HepG2 (cell line): ENCODE data around the gene FAM118B. TPM values are rescaled to one million over a fixed set of nuclear protein-coding genes. Genes with fewer than 3 reads are reported as not detected.
A peak's percentile ranks its signal among the peaks of the same experiment; 100 is the strongest.

Source experiments
- FOXP1 ChIP-seq, 2 experiments: fragments of 450-650 bp in 1 of 2; IDR thresholded peaks; 2 replicates each; pipeline ENCODE4 v1.6.1; 2017 to 2018; ENCODE audit warnings: antibody characterized with exemption in 1 of 2
- KLF13 ChIP-seq: sonication (generic); formaldehyde crosslinking; IDR thresholded peaks from 2 replicates; pipeline ENCODE4 v1.4.0; 2020; ENCODE audit warnings: mild to moderate bottlenecking, missing genetic modification reagents
- PRDM10 ChIP-seq: sonication (generic); formaldehyde crosslinking; IDR thresholded peaks from 2 replicates; pipeline ENCODE4 v1.4.0; 2020; ENCODE audit warnings: low read depth, missing genetic modification reagents
- SAP130 ChIP-seq: IDR thresholded peaks from 2 replicates; pipeline ENCODE4 v1.6.1; 2016; ENCODE audit warnings: low read depth
- TGIF2 ChIP-seq: IDR thresholded peaks from 2 replicates; pipeline ENCODE4 v1.6.1; 2016; ENCODE audit warnings: control low read depth, missing compliant biosample characterization
- ZNF34 ChIP-seq: sonication (generic); formaldehyde crosslinking; IDR thresholded peaks from 2 replicates; pipeline ENCODE4 v1.4.0; 2020; ENCODE audit warnings: mild to moderate bottlenecking, missing genetic modification reagents, borderline replicate concordance
- ZNF430 ChIP-seq: sonication (generic); formaldehyde crosslinking; IDR thresholded peaks from 2 replicates; pipeline ENCODE4 v1.9.0; 2021; ENCODE audit warnings: mild to moderate bottlenecking, missing genetic modification reagents
- ZNF446 ChIP-seq: sonication (generic); formaldehyde crosslinking; IDR thresholded peaks from 2 replicates; pipeline ENCODE4 v1.5.0; 2020; ENCODE audit warnings: mild to moderate bottlenecking, missing genetic modification reagents
- ZNF569 ChIP-seq: sonication (generic); formaldehyde crosslinking; IDR thresholded peaks from 2 replicates; pipeline ENCODE4 v1.5.0; 2020; ENCODE audit warnings: mild to moderate bottlenecking, missing genetic modification reagents, moderate library complexity, borderline replicate concordance
- ZNF792 ChIP-seq: IDR thresholded peaks from 2 replicates; pipeline ENCODE4 v1.6.1; 2016
- ZNF883 ChIP-seq: sonication (generic); formaldehyde crosslinking; IDR thresholded peaks from 2 replicates; pipeline ENCODE4 v1.5.1; 2020; ENCODE audit warnings: mild to moderate bottlenecking, missing genetic modification reagents; ENCODE audit errors: not compliant biosample characterization
- polyA plus RNA-seq, 8 experiments: library from polyadenylated mRNA; depleted of rRNA in 3 of 8; stranded (reverse) in 7 of 8; unstranded in 1 of 8; fragments of >200 nt; fragmentation: Illumina TruSeq in 4 of 8; extraction: Trizol in 4 of 8; gene quantifications; 2 replicates each; pipeline versions ENCODE4 v1.2.1 to v1.2.3, GENCODE V29; 2011 to 2016; ENCODE audit warnings: low read depth in 4 of 8, missing spikeins in 1 of 8, mixed read lengths in 1 of 8; ENCODE audit not compliant: insufficient read depth in 1 of 8
- total RNA-seq, 5 experiments: library from RNA; depleted of rRNA; stranded (reverse); fragments of >200 nt; fragmentation: Illumina TruSeq; extraction: Trizol; gene quantifications; 2 replicates each; pipeline ENCODE4 v1.2.3, GENCODE V29; 2016; ENCODE audit warnings: low read depth in 1 of 5
- TF ChIP-seq, protein P1 (sequence below): sonication (generic); formaldehyde crosslinking; conservative IDR thresholded peaks from 2 replicates; pipeline ENCODE4 v1.4.0; 2020; ENCODE audit warnings: missing genetic modification reagents
- TF ChIP-seq, protein P2 (sequence below): IDR thresholded peaks from 2 replicates; pipeline ENCODE4 v1.6.1; 2018; ENCODE audit warnings: missing genetic modification reagents, mild to moderate bottlenecking, missing compliant biosample characterization
- TF ChIP-seq, protein P3 (sequence below): sonication (generic); formaldehyde crosslinking; IDR thresholded peaks from 2 replicates; pipeline ENCODE4 v1.5.1; 2020; ENCODE audit warnings: mild to moderate bottlenecking, missing genetic modification reagents, moderate library complexity
- TF ChIP-seq, protein P4 (sequence below): sonication (generic); formaldehyde crosslinking; IDR thresholded peaks from 2 replicates; pipeline ENCODE4 v1.8.1; 2023; ENCODE audit warnings: mild to moderate bottlenecking, inconsistent platforms, moderate library complexity, missing genetic modification reagents, borderline replicate concordance

FAM118B gene
- total and polyA plus RNA-seq, 2 of the 13 experiments (the other 11 are each of a cell fraction or from before 2014, with no cell fraction given) = 10.2 to 25.7 TPM

DNA sequence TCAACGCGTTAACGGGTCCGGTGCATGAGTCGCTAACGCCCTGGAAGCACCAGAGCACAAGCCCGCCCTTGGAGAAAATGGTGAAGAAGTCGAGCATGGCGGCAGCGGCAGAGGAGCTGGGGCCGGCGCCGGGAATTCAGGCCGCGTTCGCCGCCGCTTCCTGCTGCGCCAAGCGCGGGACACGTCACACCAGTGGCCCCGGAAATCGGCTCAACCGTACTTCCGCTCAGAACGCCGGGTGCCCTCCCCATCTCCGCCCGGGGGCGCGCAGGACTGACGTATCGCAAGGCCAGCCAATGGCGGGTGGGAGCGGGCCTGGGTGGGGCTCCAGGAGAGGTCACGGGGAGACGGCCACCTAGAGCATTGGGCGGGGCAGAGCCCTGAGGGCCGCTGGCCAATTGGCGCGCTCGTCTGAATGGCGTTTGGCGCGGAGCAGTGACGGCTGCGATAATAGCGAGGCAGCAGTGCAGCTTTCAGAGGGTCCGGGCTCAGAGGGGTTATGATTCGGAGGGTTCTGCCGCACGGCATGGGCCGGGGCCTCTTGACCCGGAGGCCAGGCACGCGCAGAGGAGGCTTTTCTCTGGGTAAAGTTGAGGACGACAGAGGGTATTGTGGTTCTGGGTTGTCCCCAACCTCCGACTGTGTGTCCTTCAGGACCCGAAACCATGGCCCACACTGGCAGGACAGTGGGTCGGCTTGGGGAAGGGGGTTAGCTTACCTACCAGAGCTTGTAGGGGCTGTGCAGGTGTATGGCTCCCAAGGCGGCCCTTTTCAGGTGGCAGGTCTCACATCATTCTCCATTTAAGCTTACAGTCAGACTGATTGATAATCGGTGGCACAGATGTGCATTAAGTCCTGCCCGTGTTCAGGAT lies 57.4 kb downstream of the FAM118B start, which contains the start of the genes FOXRED1 and SRPRA (continued):
- TF ChIP-seq SAP130 (peak; percentile 98), FOXP1 (IDR thresholded peaks at IDR 0.05) (no peak), FOXP1 (CRISPR knock-in tag; IDR thresholded peaks at IDR 0.05) (0 out of 2 replicates have a peak, but pooled peaks have one; percentile 13), ZNF883 (CRISPR knock-in tag) (no peak), ZNF569 (CRISPR knock-in tag) (no peak), KLF13 (CRISPR knock-in tag) (no peak), TGIF2 (CRISPR knock-in tag) (peak; percentile 85), ZNF446 (CRISPR knock-in tag) (no peak), ZNF34 (CRISPR knock-in tag) (0 out of 2 replicates have a peak, but pooled peaks have one; percentile 61), PRDM10 (CRISPR knock-in tag) (peak; percentile 56; the same call in 1 of the 2 replicates), ZNF430 (no peak; the same call in 1 of the 2 replicates), ZNF792 (0 out of 2 replicates have a peak, but pooled peaks have one; percentile 14)
- TF ChIP-seq, protein P1, sequence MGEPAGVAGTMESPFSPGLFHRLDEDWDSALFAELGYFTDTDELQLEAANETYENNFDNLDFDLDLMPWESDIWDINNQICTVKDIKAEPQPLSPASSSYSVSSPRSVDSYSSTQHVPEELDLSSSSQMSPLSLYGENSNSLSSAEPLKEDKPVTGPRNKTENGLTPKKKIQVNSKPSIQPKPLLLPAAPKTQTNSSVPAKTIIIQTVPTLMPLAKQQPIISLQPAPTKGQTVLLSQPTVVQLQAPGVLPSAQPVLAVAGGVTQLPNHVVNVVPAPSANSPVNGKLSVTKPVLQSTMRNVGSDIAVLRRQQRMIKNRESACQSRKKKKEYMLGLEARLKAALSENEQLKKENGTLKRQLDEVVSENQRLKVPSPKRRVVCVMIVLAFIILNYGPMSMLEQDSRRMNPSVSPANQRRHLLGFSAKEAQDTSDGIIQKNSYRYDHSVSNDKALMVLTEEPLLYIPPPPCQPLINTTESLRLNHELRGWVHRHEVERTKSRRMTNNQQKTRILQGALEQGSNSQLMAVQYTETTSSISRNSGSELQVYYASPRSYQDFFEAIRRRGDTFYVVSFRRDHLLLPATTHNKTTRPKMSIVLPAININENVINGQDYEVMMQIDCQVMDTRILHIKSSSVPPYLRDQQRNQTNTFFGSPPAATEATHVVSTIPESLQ (CRISPR knock-in tag) = no peak
- TF ChIP-seq, protein P2, sequence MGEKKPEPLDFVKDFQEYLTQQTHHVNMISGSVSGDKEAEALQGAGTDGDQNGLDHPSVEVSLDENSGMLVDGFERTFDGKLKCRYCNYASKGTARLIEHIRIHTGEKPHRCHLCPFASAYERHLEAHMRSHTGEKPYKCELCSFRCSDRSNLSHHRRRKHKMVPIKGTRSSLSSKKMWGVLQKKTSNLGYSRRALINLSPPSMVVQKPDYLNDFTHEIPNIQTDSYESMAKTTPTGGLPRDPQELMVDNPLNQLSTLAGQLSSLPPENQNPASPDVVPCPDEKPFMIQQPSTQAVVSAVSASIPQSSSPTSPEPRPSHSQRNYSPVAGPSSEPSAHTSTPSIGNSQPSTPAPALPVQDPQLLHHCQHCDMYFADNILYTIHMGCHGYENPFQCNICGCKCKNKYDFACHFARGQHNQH (CRISPR knock-in tag) = peak; percentile 75
- TF ChIP-seq, protein P3, sequence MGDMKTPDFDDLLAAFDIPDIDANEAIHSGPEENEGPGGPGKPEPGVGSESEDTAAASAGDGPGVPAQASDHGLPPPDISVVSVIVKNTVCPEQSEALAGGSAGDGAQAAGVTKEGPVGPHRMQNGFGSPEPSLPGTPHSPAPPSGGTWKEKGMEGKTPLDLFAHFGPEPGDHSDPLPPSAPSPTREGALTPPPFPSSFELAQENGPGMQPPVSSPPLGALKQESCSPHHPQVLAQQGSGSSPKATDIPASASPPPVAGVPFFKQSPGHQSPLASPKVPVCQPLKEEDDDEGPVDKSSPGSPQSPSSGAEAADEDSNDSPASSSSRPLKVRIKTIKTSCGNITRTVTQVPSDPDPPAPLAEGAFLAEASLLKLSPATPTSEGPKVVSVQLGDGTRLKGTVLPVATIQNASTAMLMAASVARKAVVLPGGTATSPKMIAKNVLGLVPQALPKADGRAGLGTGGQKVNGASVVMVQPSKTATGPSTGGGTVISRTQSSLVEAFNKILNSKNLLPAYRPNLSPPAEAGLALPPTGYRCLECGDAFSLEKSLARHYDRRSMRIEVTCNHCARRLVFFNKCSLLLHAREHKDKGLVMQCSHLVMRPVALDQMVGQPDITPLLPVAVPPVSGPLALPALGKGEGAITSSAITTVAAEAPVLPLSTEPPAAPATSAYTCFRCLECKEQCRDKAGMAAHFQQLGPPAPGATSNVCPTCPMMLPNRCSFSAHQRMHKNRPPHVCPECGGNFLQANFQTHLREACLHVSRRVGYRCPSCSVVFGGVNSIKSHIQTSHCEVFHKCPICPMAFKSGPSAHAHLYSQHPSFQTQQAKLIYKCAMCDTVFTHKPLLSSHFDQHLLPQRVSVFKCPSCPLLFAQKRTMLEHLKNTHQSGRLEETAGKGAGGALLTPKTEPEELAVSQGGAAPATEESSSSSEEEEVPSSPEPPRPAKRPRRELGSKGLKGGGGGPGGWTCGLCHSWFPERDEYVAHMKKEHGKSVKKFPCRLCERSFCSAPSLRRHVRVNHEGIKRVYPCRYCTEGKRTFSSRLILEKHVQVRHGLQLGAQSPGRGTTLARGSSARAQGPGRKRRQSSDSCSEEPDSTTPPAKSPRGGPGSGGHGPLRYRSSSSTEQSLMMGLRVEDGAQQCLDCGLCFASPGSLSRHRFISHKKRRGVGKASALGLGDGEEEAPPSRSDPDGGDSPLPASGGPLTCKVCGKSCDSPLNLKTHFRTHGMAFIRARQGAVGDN (CRISPR knock-in tag) = peak; percentile 88
- TF ChIP-seq, protein P4, sequence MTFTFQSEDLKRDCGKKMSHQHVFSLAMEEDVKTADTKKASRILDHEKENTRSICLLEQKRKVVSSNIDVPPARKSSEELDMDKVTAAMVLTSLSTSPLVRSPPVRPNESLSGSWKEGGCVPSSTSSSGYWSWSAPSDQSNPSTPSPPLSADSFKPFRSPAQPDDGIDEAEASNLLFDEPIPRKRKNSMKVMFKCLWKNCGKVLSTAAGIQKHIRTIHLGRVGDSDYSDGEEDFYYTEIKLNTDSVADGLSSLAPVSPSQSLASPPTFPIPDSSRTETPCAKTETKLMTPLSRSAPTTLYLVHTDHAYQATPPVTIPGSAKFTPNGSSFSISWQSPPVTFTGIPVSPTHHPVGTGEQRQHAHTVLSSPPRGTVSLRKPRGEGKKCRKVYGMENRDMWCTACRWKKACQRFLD = no peak; the same call in 1 of the 2 replicates
